Embryonic facial prominence (tissue), 1 donor: ENCODE results near the gene SNX3.
A peak's percentile ranks its signal among the peaks of the same experiment; 100 is the strongest.
"Not testable (repeated sequence)": the region's sequence is repeated elsewhere in the genome, so short reads cannot be mapped to it uniquely, and the experiment has no call there.

Source experiments
- DNase-seq: peaks from one replicate; pipeline ENCODE4 v3.0.0-alpha.2; 2016; ENCODE audit errors: extremely low spot score

Gene SNX3

GRCh38 chr6:108260809-108261569 lies at the start of gene SNX3:
SNX3 (minus strand) TSS chr6:108261040; CDS start chr6:108260921, 119 bp downstream.
- peak; percentile 79 for DNase-seq

- DNase-seq, result no peak
Observed at GRCh38 chr6:108309844-108310243, 49.0 kb upstream of the SNX3 start.

- not testable (repeated sequence) for DNase-seq
Observed at GRCh38 chr6:108308641-108309040, 47.8 kb upstream of the SNX3 start.

- no peak for DNase-seq
Observed at GRCh38 chr6:108304646-108305045, 43.8 kb upstream of the SNX3 start.

GRCh38 chr6:108302386-108302785 lies 41.5 kb upstream of the SNX3 start:
- DNase-seq, result no peak

GRCh38 chr6:108295676-108296075 lies 34.8 kb upstream of the SNX3 start:
- no peak for DNase-seq

- peak; percentile 75 for DNase-seq
Observed at GRCh38 chr6:108294727-108295625, 34.1 kb upstream of the SNX3 start, which contains the start of gene AFG1L. AFG1L (plus strand) TSS chr6:108295054; CDS start chr6:108295080, 26 bp downstream.

- DNase-seq, result no peak
Observed at GRCh38 chr6:108294297-108294726, 33.5 kb upstream of the SNX3 start.

GRCh38 chr6:108293527-108294296 lies 32.9 kb upstream of the SNX3 start:
- DNase-seq, result no peak

- DNase-seq, result not testable (repeated sequence)
Observed at GRCh38 chr6:108292561-108292960, 31.7 kb upstream of the SNX3 start.

- DNase-seq, result no peak
Observed at GRCh38 chr6:108291091-108291490, 30.3 kb upstream of the SNX3 start.

- no peak for DNase-seq
Observed at GRCh38 chr6:108288742-108289141, 27.9 kb upstream of the SNX3 start.

- DNase-seq, result no peak
Observed at GRCh38 chr6:108287373-108287772, 26.5 kb upstream of the SNX3 start.

- DNase-seq, result no peak
Observed at GRCh38 chr6:108286366-108286765, 25.5 kb upstream of the SNX3 start.

GRCh38 chr6:108285381-108285780 lies 24.5 kb upstream of the SNX3 start:
- DNase-seq, result no peak

- DNase-seq, result no peak
Observed at GRCh38 chr6:108277831-108278230, 17.0 kb upstream of the SNX3 start.

- no peak for DNase-seq
Observed at GRCh38 chr6:108277295-108277694, 16.5 kb upstream of the SNX3 start.

- no peak for DNase-seq
Observed at GRCh38 chr6:108275976-108276375, 15.1 kb upstream of the SNX3 start.

GRCh38 chr6:108274546-108274945 lies 13.7 kb upstream of the SNX3 start:
- DNase-seq, result no peak

GRCh38 chr6:108269955-108270354 lies 9.1 kb upstream of the SNX3 start:
- DNase-seq, result not testable (repeated sequence)

GRCh38 chr6:108268845-108269244 lies 8.0 kb upstream of the SNX3 start:
- DNase-seq, result no peak

GRCh38 chr6:108263371-108263770 lies 2.5 kb upstream of the SNX3 start:
- DNase-seq, result no peak
